K562 treated with DMSO at 1 percent for 12 hours (cell line): Measurements from ENCODE around the gene CR1L. TPM values are rescaled to one million over a fixed set of nuclear protein-coding genes. Genes with fewer than 3 reads are reported as not detected.

Experiments
- total RNA-seq: library from RNA; unstranded; fragments of 300-600 nt; gene quantifications from 2 replicates; pipeline ENCODE4 v1.2.3, GENCODE V29; 2022; ENCODE audit not compliant: insufficient read depth

The CR1L gene
- total RNA-seq: 9.1 and 21.8 TPM in 2 replicates

GRCh38 chr1:207644852-207645634 lies at the start of gene CR1L:
Gene CR1L, plus strand, starts transcription at chr1:207645133. Its CDS starts 101 bp downstream, at chr1:207645234.

GRCh38 chr1:207751790-207752455 lies 107.0 kb downstream of the CR1L start, which contains the start of gene CD46:
Gene CD46, plus strand, starts transcription at chr1:207752054. Its CDS starts 159 bp downstream, at chr1:207752213.

Other genes with a start within 250 kb of the CR1L start
- gene CR2, start 190.8 kb upstream of the CR1L start, total RNA-seq: not detected in 2 replicates
- gene CR1, start 149.0 kb upstream of the CR1L start, total RNA-seq: not detected in 2 replicates
- gene CD46, start 106.9 kb downstream of the CR1L start, total RNA-seq: 38.7 and 139 TPM in 2 replicates